Large intestine (tissue), 3 donors: ENCODE data around the gene TAS1R2. TPM values are rescaled to one million over a fixed set of nuclear protein-coding genes. Genes with fewer than 3 reads are reported as not detected.
"Not testable (repeated sequence)": the region's sequence is repeated elsewhere in the genome, so short reads cannot be mapped to it uniquely, and the experiment has no call there.

Experiments
- DNase-seq, 2 donors: peaks; one replicate each; pipeline versions ENCODE4 v3.0.0 to v3.0.0-alpha.2; 2013
- H3K27ac ChIP-seq: one replicate; pipeline ENCODE4 v1.5.1; 2013; ENCODE audit warnings: low read length
- H3K27me3 ChIP-seq: 2 replicates; pipeline ENCODE4 v1.6.1; 2013; ENCODE audit warnings: low read length; ENCODE audit not compliant: control insufficient read depth, insufficient read depth
- H3K36me3 ChIP-seq: 2 replicates; pipeline ENCODE4 v1.6.1; 2013; ENCODE audit warnings: low read length; ENCODE audit not compliant: control insufficient read depth, insufficient read depth
- H3K4me1 ChIP-seq: one replicate; pipeline ENCODE4 v1.6.1; 2013; ENCODE audit warnings: low read length; ENCODE audit not compliant: control insufficient read depth, insufficient read depth
- H3K4me3 ChIP-seq: one replicate; pipeline ENCODE4 v1.5.1; 2013; ENCODE audit warnings: low read length
- H3K9me3 ChIP-seq: one replicate; pipeline ENCODE4 v1.6.1; 2013; ENCODE audit warnings: mild to moderate bottlenecking, low read depth, low read length, moderate library complexity; ENCODE audit not compliant: control insufficient read depth
- WGBS: methylation state at CpG from one replicate; pipeline ENCODE4 v1.1.5; 2013; ENCODE audit warnings: low lambda C conversion rate; ENCODE audit not compliant: insufficient coverage; 5-methylcytosine and 5-hydroxymethylcytosine counted together
- polyA plus RNA-seq: library from polyadenylated mRNA; unstranded; fragments of 120-200 nt; gene quantifications from one replicate; pipeline ENCODE4 v1.2.1, GENCODE V29; 2013

Gene TAS1R2
- polyA plus RNA-seq, 1 donor, result not detected

DNA sequence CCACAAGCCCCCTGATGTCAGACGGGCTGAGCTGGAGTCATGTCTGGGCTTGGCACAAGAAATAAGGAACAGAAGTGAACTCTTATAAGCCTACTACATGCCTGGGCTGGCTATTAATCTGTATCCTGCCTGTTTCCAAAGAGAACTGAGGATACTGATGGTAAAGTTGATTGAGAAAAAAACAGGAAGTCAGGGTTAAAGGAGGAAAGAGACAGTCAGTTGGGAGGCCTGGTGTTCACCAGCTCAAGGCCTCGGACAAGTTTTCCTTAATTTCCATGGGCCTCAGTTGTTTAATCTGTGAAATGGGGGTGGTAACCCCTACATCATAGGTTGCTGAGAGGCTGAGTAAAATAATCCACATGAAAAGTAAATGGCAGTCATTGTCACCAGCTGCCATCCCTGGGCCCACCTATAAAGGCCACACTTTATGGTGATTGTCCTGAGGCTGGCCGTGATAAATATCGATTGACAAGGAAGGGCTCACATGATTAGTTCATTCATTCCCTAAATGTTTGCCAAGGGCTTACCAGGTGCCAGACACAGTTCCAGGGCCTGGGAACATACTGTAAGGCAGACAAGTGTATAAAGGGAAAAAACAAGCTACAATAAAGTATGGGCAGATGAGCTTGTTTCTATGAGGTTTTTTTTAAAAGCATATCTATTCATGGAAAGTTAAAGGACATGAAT, 40.0 kb upstream of the TAS1R2 start:
- WGBS, result no CpG with 5 or more reads among the region's 4 CpGs
- DNase-seq, result no peak
- peaks cover 10% of the 10 kb centered on the region for H3K4me1 ChIP-seq
- peaks cover 58% of the 10 kb centered on the region for H3K27me3 ChIP-seq
- no peak overlapping the region for H3K4me3 ChIP-seq
- H3K9me3 ChIP-seq, result no peaks in the 10 kb centered on the region
- no peaks in the 10 kb centered on the region for H3K36me3 ChIP-seq
- no peak overlapping the region for H3K27ac ChIP-seq

DNA sequence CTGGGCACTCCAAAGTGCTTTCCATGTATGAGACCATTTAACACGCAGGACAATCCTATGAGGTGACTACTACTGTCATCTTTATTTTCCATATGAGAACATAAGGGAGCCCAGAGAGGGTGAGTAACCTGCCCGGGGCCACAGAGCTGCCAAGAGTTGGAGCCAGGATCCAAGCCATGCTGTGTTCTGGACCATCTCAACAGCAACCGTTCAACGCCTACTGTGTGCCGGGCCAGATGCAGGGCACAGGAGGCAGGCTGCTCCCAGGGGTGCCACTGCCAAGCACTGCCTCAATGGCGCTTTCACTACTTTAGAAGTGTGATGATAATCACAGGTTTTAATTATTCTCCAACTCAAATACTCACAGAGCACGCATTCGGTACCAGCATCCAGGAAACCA, 39.1 kb upstream of the TAS1R2 start:
- WGBS, result no CpG with 5 or more reads among the region's 8 CpGs
- Histone ChIP-seq H3K9me3 (no peaks in the 10 kb centered on the region), H3K27me3 (peaks cover 63% of the 10 kb centered on the region)

GRCh38 chr1:18895317-18895716, 35.9 kb upstream of the TAS1R2 start:
- Histone ChIP-seq H3K9me3 (no peaks in the 10 kb centered on the region), H3K4me1 (no peaks in the 10 kb centered on the region), H3K36me3 (no peaks in the 10 kb centered on the region), H3K27me3 (peaks cover 67% of the 10 kb centered on the region), H3K4me3 (no peak overlapping the region), H3K27ac (no peak overlapping the region)
- DNase-seq, result no peak
- WGBS, result 80% methylated on average over 1 of the region's 6 CpGs

More for the DNA sequence above, 39.1 kb upstream of the TAS1R2 start:
- Histone ChIP-seq H3K36me3 (no peaks in the 10 kb centered on the region), H3K27ac (no peak overlapping the region), H3K4me3 (no peak overlapping the region), H3K4me1 (peaks cover 9% of the 10 kb centered on the region)
- no peak for DNase-seq

DNA sequence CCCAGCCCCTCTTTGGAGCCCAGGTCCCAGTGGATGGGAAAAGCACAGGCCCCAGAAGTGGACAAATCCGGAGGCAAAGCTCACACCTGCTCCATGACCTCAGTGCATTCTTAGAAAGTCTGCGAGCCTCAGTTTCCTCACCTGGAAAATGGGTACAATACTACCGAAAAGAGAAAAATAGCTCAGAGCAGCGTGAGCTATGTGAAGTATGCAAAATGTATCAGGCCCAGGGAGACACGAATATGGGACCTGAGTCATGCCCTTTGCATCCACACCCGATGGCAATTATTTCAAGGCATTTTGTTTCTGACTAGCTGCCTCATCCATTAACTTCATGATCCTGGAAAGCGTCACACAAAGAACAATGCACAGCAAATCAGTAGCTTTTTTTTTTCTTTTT, 33.7 kb upstream of the TAS1R2 start:
- no CpG with 5 or more reads among the region's 7 CpGs for WGBS

GRCh38 chr1:18891858-18892257, 32.4 kb upstream of the TAS1R2 start:
- not testable (repeated sequence) for H3K9me3 ChIP-seq, DNase-seq, H3K27ac ChIP-seq, H3K36me3 ChIP-seq, H3K4me3 ChIP-seq, H3K4me1 ChIP-seq
- peaks cover 59% of the 10 kb centered on the region for H3K27me3 ChIP-seq
- WGBS, result no CpG with 5 or more reads among the region's 7 CpGs

More for the DNA sequence above, 33.7 kb upstream of the TAS1R2 start:
- Histone ChIP-seq H3K4me3 (no peak overlapping the region), H3K9me3 (no peaks in the 10 kb centered on the region), H3K27ac (no peak overlapping the region), H3K36me3 (no peaks in the 10 kb centered on the region), H3K4me1 (no peaks in the 10 kb centered on the region), H3K27me3 (peaks cover 60% of the 10 kb centered on the region)
- DNase-seq, result no peak

- Histone ChIP-seq H3K9me3 (no peaks in the 10 kb centered on the region), H3K27ac (no peak overlapping the region), H3K4me1 (no peaks in the 10 kb centered on the region), H3K27me3 (peaks cover 59% of the 10 kb centered on the region), H3K4me3 (no peak overlapping the region), H3K36me3 (no peaks in the 10 kb centered on the region)
- no peak for DNase-seq
- 92% methylated on average over 2 of the region's 7 CpGs for WGBS
These were observed 31.9 kb upstream of the TAS1R2 start for GRCh38 chr1:18891426-18891780.

DNA sequence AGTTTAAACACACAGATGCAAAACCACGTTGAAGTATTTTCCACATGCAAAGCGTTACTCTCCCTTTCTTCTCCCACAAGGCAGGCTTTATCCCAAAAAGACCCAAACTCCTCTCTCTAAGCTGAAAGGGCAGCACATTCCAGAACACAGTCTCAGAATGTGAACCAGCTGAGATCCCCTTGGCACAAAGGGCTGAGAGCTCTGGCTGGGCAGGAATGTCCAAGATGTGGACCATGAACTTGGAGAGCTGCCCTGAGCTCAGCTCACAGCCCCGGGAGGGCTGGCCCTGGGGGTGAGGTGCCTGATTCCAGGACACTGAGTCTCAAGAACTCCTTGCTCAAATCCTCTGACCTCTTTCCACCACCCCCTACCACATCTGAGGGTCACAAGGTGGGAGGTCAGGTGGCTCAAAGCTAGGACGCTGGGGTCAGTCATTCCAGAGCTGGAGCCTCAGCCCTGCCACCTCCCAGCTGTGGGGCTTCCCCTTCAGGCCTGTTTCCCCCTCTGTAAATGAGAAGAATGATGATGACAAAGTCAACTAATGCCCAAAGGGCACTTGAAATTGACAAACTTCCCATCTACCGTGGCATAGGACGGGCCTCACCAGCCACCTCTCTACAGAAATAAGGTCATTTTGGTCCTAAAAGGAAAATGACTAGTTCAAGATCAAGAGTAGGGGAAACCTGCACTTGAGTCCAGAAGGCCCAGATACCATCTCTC, 31.4 kb upstream of the TAS1R2 start:
- DNase-seq, result no peak
- Histone ChIP-seq H3K27ac (no peak overlapping the region), H3K4me1 (no peaks in the 10 kb centered on the region), H3K27me3 (peaks cover 59% of the 10 kb centered on the region), H3K4me3 (no peak overlapping the region), H3K9me3 (no peaks in the 10 kb centered on the region), H3K36me3 (no peaks in the 10 kb centered on the region)
- no CpG with 5 or more reads among the region's 6 CpGs for WGBS

GRCh38 chr1:18886003-18886335, 26.5 kb upstream of the TAS1R2 start:
- H3K4me1 ChIP-seq, result no peaks in the 10 kb centered on the region
- H3K36me3 ChIP-seq, result no peaks in the 10 kb centered on the region
- no peaks in the 10 kb centered on the region for H3K9me3 ChIP-seq
- no CpG with 5 or more reads among the region's 1 CpG for WGBS
- no peak for DNase-seq
- H3K27ac ChIP-seq, result no peak overlapping the region
- H3K4me3 ChIP-seq, result no peak overlapping the region
- peaks cover 31% of the 10 kb centered on the region for H3K27me3 ChIP-seq

GRCh38 chr1:18885311-18886002, 26.0 kb upstream of the TAS1R2 start:
- no peak for DNase-seq
- Histone ChIP-seq H3K36me3 (no peaks in the 10 kb centered on the region), H3K27ac (no peak overlapping the region)

DNA sequence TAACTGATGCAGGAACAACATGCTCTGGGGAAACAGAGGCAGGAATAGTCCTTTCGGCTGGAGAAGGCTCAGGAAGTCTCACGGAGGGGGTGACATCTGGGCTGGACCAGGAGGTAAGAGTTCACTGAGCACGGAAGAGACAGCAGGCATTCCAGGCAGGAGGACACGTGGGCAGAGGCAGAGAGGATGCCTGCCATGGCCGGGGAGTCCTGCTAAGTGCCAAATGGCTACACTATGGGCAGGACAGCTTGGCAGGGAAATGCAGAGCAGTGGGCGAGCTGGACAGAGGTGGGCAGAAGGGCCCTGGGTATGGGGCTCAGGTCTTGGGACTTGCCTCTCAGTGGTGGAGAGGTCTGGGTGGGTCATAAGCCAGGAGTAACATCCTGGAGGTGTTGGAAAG, 25.3 kb upstream of the TAS1R2 start:
- Histone ChIP-seq H3K9me3 (no peaks in the 10 kb centered on the region), H3K36me3 (no peaks in the 10 kb centered on the region)
- 100% methylated on average over 1 of the region's 6 CpGs for WGBS

More at GRCh38 chr1:18885311-18886002, 26.0 kb upstream of the TAS1R2 start:
- Histone ChIP-seq H3K4me1 (no peaks in the 10 kb centered on the region), H3K27me3 (peaks cover 31% of the 10 kb centered on the region), H3K4me3 (no peak overlapping the region), H3K9me3 (no peaks in the 10 kb centered on the region)
- no CpG with 5 or more reads among the region's 17 CpGs for WGBS

More for the DNA sequence above, 25.3 kb upstream of the TAS1R2 start:
- no peak overlapping the region for H3K27ac ChIP-seq
- no peak for DNase-seq
- no peak overlapping the region for H3K4me3 ChIP-seq
- H3K27me3 ChIP-seq, result peaks cover 31% of the 10 kb centered on the region
- H3K4me1 ChIP-seq, result no peaks in the 10 kb centered on the region
